ENCODE data around the gene HS3ST1.

HS3ST1 gene

DNA sequence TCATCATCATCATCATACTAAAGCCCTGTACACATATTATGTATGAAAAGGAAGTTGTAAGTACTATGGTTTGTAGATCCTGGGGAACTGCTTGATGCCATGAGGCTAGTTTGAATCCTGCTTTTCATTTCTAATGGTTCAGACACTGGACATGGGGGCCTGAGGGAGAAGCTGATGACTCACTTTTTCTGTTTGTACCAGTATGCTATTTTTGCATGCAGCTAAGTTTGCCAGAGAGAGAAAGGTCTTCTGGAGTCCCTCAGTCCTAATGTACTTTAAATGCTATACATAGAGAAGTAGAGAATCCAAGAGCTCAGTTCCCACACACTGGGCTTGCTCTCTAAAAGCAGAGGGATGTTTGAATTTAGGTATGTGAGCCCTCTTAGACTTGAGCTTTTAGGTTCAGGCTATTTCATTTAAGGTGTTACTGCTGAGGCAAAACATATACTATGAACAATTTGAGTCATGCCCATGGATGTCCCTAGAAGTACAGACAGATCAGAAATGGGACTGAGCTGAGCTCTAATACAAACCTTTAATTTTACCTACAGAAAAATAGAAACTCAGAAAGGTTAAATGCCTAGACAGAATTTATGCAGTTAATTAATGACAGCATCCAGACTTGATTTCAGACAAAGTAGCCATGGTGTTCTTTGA lies 17.6 kb upstream of the HS3ST1 start:
- no peak for TF ChIP-seq GATA3 (IDR thresholded peaks at IDR 0.05; ENCODE audit: low read depth, low read length)
- no peak for TF ChIP-seq GATA2 (IDR thresholded peaks at IDR 0.05; ENCODE audit: low read depth, low read length)

DNA sequence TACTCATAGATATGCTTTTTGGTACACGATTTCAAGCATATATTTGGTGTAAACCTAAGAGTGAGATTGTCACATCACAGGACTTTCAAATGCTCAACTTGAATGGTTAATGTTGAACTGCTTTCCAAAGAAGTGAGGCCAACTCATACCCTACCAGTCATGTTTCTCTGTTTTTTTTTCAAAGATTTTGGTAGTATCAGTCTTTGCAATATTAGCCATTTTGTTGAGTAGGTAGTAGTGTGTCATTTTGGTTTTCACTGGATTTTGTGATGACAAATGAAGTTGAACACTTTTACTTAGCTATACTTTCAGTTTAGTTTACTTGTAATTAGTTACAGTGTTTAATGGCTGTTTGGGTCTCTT lies 12.5 kb upstream of the HS3ST1 start:
- TF ChIP-seq GATA2 (IDR thresholded peaks at IDR 0.05; ENCODE audit: low read depth, low read length) (no peak), GATA3 (IDR thresholded peaks at IDR 0.05; ENCODE audit: low read depth, low read length) (no peak)

DNA sequence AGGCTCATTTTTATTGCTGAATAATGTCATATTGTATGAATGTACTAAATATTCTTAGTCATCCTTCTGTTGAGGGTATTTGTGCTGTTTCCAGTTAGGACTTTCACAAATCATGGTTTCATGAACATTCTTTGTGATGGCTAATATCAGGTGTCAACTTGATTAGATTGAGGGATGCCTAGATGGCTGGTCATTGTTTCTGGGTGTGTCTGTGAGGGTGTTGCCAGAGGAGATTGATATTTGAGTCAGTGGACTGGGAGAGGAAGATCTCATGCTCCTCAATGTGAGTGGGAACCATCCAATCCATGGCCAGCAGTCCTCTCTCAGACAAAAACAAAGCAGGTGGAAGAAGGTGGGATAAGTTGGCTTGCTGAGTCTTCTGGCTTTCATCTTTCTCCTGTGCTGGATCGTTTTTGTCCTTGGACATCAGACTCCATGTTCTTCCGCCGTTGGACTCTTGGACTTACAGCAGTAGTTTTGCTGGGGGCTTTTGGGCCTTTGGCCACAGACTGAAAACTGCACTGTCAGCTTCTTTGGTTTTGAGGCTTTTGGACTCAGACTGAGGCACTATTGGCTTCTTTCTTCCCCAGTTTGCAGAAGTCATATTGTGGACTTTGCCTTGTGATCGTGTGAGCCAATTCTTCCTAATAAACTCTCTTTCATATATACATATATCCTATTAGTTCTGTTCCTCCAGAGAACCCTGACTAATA lies 11.9 kb upstream of the HS3ST1 start:
- TF ChIP-seq GATA3 (IDR thresholded peaks at IDR 0.05; ENCODE audit: low read depth, low read length), result no peak
- no peak for TF ChIP-seq GATA2 (IDR thresholded peaks at IDR 0.05; ENCODE audit: low read depth, low read length)

DNA sequence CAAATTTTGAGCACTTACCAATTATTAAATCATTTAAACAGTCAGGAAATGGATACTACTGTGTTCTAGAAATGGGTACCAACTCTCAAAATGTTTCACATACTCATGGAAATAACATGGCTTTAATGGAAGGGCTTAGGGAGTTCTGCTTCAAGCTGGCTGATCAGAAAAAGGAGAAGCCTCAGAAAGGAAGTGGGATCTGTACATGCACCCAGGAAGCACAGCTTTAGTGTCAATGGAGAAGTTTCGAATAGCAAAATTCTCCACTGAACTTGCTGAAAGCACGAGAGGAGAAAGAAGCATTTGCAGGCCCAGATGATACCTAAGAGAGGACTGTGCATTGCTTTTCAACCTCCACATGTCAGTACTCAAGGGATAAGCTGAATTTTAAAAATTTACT lies 11.1 kb upstream of the HS3ST1 start:
- TF ChIP-seq GATA3 (IDR thresholded peaks at IDR 0.05; ENCODE audit: low read depth, low read length) (no peak), GATA2 (IDR thresholded peaks at IDR 0.05; ENCODE audit: low read depth, low read length) (no peak)

DNA sequence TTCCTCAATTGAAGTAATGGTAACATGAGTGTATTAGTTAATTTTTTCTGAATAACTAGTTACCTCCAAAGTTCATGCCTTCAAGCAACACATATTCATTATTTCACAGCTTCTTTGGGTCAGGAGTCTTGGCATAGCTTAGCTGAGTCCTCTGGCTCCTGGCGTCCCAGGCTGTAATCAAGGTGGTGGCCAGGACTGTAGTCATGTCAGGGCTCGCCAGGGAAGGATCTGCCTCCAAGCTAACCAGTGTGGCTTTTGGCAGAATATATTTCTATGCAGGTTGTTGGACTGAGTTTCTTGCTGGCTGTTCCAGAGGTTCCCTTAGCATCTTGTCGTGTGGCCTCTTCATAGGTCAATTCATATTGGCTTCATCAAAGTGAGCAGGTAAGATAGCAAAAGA lies 10.0 kb upstream of the HS3ST1 start:
- TF ChIP-seq GATA3 (IDR thresholded peaks at IDR 0.05; ENCODE audit: low read depth, low read length), result no peak
- TF ChIP-seq GATA2 (IDR thresholded peaks at IDR 0.05; ENCODE audit: low read depth, low read length), result no peak

DNA sequence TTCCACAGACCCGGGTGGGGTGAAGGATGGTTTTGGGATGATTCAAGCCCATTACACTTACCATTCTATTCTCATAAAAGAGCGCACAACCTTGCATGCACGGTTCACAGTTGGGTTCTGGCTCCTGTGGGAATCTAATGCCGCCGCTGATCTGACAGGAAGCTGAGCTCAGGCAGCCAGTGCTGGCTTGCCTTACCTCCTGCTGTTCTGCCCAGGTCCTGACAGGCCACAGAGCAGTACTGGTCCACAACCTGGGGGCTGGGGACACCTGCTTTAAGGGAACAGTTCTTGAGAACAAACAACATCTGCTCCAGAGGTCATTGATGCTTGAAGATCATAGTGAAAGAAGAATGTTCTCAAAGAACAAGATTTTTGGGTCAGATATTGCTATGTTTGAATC lies 8.0 kb upstream of the HS3ST1 start:
- TF ChIP-seq GATA3 (IDR thresholded peaks at IDR 0.05; ENCODE audit: low read depth, low read length) (no peak), GATA2 (IDR thresholded peaks at IDR 0.05; ENCODE audit: low read depth, low read length) (no peak)

DNA sequence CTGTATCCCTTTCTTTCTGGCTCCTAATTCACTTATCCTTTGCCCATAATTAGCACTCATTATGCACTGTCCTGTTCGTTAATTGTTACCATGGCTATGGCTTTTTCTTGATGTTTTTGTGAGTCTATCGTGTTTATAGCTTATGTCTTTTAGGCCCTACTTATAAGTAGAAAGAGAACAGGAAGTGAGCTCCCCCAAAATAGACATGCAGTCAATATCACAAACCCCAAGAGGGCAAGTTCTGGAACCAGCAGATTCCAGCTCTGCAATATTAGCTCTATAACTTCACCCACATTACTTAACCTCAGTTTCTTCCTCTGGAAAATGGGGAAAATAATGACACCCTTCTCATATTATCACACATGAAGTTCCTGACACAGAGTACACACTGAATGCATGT lies 7.4 kb upstream of the HS3ST1 start:
- TF ChIP-seq GATA3 (IDR thresholded peaks at IDR 0.05; ENCODE audit: low read depth, low read length) (no peak), GATA2 (IDR thresholded peaks at IDR 0.05; ENCODE audit: low read depth, low read length) (no peak)

DNA sequence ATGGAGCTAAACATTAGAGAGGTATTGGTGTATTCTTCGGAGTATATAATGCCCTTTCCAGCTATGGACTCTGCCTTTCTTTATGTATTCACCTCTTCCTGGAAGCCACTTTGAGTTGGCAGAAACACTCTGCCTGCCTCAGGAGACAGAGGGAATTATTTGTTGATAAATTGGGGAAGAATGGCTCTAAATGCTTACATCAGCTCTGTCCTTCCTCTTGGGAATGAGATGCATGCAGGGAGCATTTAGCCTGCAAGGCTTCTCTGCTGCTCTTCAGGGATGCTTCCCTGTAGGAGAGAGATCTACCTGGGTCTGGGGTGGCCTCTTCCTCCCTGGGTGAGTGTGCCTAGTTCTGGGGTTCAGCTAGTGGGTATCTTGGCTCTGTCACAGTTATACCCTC lies 6.9 kb upstream of the HS3ST1 start:
- TF ChIP-seq GATA3 (IDR thresholded peaks at IDR 0.05; ENCODE audit: low read depth, low read length) (no peak), GATA2 (IDR thresholded peaks at IDR 0.05; ENCODE audit: low read depth, low read length) (no peak)

DNA sequence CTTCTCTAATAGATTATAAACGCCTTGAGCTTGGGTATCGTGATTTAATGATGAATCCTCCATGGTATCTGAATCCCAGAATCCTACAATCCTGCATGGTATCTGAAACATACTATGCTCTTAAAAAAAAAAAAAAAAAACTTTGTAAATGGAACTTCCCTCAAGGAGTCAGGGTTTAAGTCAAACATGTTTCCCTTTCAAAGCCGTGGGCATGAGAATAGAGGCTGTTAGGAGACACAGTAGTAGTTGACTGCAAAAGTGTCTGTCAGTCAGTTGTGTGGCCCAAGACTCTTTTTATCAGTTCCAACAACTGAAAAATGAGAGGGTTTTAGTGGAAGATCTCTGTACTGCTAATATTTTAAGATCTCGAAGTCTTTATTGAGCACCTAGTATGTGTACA lies 2.4 kb upstream of the HS3ST1 start:
- TF ChIP-seq GATA2 (IDR thresholded peaks at IDR 0.05; ENCODE audit: low read depth, low read length) (no peak), GATA3 (IDR thresholded peaks at IDR 0.05; ENCODE audit: low read depth, low read length) (no peak)

DNA sequence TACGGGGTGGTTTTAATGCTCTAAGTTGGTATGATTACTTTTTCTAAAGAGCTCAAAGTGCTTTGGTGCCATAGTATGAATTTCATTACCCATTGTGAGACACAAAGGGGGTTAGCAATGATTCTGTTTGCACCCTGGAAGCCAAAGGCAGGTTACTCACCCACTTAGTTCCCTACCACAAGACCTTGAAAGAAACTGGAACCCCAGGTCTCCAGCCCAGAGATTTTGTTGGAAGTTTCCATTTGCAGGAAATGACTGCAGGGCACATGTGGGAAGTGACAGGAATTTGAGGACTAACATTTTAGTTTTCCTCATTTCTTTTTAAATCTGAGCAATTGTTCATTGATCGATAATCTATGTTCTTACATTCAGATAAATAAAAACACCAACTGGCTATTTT lies 1.8 kb upstream of the HS3ST1 start:
- TF ChIP-seq GATA3 (IDR thresholded peaks at IDR 0.05; ENCODE audit: low read depth, low read length), result no peak
- TF ChIP-seq GATA2 (IDR thresholded peaks at IDR 0.05; ENCODE audit: low read depth, low read length), result no peak

DNA sequence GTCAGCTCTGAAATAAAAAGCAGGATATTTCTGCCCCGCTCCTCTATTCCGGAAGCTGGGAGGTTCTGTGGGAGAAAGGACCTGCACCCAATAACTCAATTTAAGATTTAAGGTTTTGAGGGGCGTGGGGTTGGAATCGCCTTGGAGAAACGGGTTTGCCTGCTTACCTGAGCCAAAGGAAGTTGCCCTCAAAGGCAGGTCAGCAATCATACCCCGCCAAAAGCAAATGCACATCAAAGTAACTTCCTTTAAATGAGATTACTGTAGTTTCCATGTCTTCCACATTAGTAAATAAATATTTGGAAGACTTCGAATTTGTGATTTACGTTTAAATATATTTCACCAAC lies 978 bp upstream of the HS3ST1 start:
- TF ChIP-seq GATA2 (IDR thresholded peaks at IDR 0.05; ENCODE audit: low read depth, low read length) (no peak), GATA3 (IDR thresholded peaks at IDR 0.05; ENCODE audit: low read depth, low read length) (no peak)

DNA sequence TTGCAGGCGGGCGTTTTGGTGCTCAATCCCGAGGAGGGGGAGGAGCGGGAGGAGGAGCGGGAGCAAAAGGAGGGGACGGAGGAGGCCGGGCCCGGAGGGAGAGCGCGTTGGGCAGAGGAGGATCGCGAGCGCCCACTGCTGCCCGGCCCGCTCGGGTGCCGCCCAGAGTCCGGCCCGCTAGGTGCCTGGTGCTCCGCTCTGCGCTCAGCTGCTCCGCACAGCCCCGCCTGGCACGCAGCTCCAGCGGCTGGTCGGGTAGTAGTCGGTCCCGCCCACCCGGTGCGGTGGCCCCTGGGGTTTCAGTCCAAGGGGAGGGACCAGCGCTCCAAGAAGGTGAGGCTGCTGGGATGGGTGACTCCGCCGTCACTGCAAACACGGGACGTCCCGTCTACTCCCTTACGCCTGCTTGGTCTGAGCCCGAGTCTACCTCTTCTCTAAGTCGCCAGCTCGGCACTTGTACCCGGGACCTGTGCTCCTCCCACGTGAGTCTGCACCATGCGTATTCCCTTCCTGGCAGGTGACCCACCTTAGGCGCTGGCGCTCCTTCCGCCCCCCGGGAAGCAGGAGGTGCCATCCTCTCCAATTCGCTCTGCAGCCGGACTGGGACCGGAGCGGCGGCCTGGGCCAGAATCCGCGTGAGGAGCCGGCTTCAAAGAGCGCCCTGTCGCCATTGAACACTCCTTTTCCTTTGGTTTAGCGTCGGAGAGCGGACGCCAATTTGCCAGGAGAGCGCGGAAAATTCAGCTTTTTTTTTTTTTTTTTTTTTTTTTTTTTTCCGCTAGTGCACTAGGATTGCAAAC lies 405 bp upstream of the HS3ST1 start:
- TF ChIP-seq GATA2 (IDR thresholded peaks at IDR 0.05; ENCODE audit: low read depth, low read length), result no peak
- TF ChIP-seq GATA3 (IDR thresholded peaks at IDR 0.05; ENCODE audit: low read depth, low read length), result no peak

DNA sequence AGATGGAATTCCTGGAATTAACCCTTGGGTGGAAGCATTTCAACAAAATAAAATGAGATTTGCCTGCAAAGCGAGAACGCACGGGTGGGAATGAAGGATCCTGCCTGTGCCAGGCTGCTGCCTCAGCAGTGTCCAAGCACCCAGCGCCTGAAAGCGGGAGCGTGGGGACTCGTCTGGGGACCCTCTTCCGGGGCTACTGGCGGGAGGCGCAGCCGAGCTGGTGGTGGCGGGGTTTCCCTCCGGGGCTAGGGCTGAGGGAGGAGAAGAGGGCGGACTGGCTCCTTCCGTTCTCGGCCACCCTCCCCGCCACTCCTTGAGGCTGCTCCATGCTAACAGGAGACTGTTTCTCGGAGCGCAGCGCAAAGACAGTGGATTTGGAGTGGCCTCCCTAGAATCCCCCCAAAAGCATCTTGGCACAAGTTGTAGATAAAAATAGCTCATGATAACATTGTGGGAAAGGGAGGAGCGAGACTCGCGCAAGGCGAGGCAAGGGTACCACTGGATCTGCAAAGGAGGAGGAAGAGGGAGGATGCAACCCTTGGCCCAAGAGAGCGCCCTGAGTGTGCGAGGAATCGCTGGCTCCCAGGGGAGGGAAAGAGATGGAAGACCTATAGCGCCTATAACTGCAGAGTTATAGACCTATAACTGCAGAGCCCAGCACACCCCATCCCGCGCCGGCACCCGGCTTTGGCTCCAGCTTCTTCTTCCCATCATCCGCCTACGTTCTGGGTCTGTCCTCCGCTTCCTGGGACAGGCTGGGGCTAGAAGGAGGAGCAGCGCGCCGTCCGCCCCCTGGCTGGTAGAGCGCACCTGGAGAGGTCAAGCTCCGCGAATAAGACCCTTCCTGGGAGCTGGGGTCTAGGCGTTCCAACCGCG lies 1.3 kb downstream of the HS3ST1 start:
- TF ChIP-seq GATA3 (IDR thresholded peaks at IDR 0.05; ENCODE audit: low read depth, low read length), result no peak
- TF ChIP-seq GATA2 (IDR thresholded peaks at IDR 0.05; ENCODE audit: low read depth, low read length), result no peak

DNA sequence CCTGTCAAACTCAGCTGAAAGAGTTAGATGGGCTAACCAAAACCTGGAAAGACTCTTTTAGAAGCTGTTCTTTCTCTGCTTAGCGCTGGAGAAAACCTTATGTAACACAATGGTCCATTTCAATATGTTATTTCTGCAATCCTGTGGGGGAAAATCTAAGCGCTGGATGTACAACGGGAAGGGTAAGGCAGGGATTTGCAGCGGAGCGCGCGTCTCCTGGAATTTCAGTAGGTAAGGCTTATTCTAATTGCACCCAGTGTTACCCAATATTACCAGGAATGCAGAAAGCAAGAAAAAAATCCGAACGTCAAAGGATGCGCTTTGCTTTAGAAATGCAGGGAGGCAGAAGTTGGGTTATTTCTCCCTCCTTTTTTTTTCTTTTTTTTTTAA lies 2.0 kb downstream of the HS3ST1 start:
- no peak for TF ChIP-seq GATA2 (IDR thresholded peaks at IDR 0.05; ENCODE audit: low read depth, low read length)
- no peak for TF ChIP-seq GATA3 (IDR thresholded peaks at IDR 0.05; ENCODE audit: low read depth, low read length)

Measured in SH-SY5Y (cell line).